Measurements from ENCODE around the gene PON2. TPM values are rescaled to one million over a fixed set of nuclear protein-coding genes. Genes with fewer than 3 reads are reported as not detected.

PON2 gene
- total and polyA plus RNA-seq, 2 of the 13 experiments (the other 11 are each of a cell fraction or from before 2014, with no cell fraction given): 202 to 217 TPM

- WGBS (ENCODE audit: low lambda C conversion rate): 2% methylated on average over 25 of the region's 68 CpGs
- FAIRE-seq: no peak
- peaks cover 23% of the 10 kb centered on the region for H3K79me2 ChIP-seq (ENCODE audit: insufficient read depth, low read length)
- BruUV-seq (replicated peaks): TSS peak; percentile 69
- H3K4me3 ChIP-seq (replicated peaks in 1 of 3; ENCODE audit: insufficient read depth in 1 of 3, low read depth in 2 of 3, low read length in 3 of 3): peak within 1 kb of the TSS; percentile 76 to 92 (median 91)
- DNase-seq (ENCODE audit: low spot score): peak; percentile 68
- no peaks in the 10 kb centered on the region for H3K9me3 ChIP-seq (ENCODE audit: low read length)
- CTCF ChIA-PET (ENCODE audit: low intra/inter-chr PET ratio, low total read pairs): interaction anchor here (2.7 kb wide), 1 partner anchor 82 kb away, joined by 28 read pairs; no protein-coding TSS in a partner anchor
- H4K20me1 ChIP-seq (ENCODE audit: insufficient read depth, low read length): no peaks in the 10 kb centered on the region
- H3K4me2 ChIP-seq (ENCODE audit: low read depth, low read length): peak within 1 kb of the TSS; percentile 91
- intact Hi-C loops (cut with micrococcal nuclease; ENCODE audit: unreplicated experiment): loop anchor here (1.0 to 2.0 kb wide), 2 partner anchors 44 to 81 kb away; no protein-coding TSS in a partner anchor
- H3K27ac ChIP-seq (ENCODE audit: extremely low read length, insufficient read depth, low read length): peak within 1 kb of the TSS; percentile 76
- peak; percentile 95 for ATAC-seq
- H3K4me1 ChIP-seq (ENCODE audit: insufficient read depth, low read length): peaks cover 32% of the 10 kb centered on the region
- peak within 1 kb of the TSS; percentile 85 for H3K9ac ChIP-seq (ENCODE audit: insufficient read depth, low read depth, low read length)
- H3K27me3 ChIP-seq (ENCODE audit: control insufficient read depth in 1 of 2, insufficient read depth in 2 of 2, low read length in 2 of 2): no peaks in the 10 kb centered on the region; a peak in 1 of 5 replicates
- in situ Hi-C loops (cut with HindIII; ENCODE audit: extremely low pct_ligation_motif_present, low pct_unique_long_range_greater_than_20kb): loop anchor here (5.0 kb wide), 1 partner anchor 81 kb away; no protein-coding TSS in a partner anchor
- no peaks in the 10 kb centered on the region; a peak in 1 of 5 replicates for H3K36me3 ChIP-seq (replicated peaks in 1 of 2; ENCODE audit: control insufficient read depth in 1 of 2, insufficient read depth in 2 of 2, low read length in 2 of 2)
- POLR2A ChIA-PET: interaction anchor here (0.9 to 3.6 kb wide), 17 partner anchors 10 to 95 kb away, joined by 3 to 39 read pairs (median 4); partner anchors contain the start of genes PON1 and PON2
- H2AFZ ChIP-seq (ENCODE audit: low read length): peak within 1 kb of the TSS; percentile 87
- TF ChIP-seq ZBTB46 (CRISPR knock-in tag; IDR thresholded peaks at IDR 0.05; ENCODE audit: borderline replicate concordance): no peak
- TF ChIP-seq SIN3B (IDR thresholded peaks at IDR 0.05; ENCODE audit: low read length): no peak
- TF ChIP-seq PBX3 (CRISPR knock-in tag; IDR thresholded peaks at IDR 0.05; ENCODE audit: borderline replicate concordance): peak; percentile 68; the same call in 1 of the 2 replicates
- TF ChIP-seq KDM4B (CRISPR knock-in tag; IDR thresholded peaks at IDR 0.05): no peak
- no peak for TF ChIP-seq GPN1 (CRISPR knock-in tag; IDR thresholded peaks at IDR 0.05; ENCODE audit: borderline replicate concordance)
- peak; percentile 79 for TF ChIP-seq ZNF605 (CRISPR knock-in tag; IDR thresholded peaks at IDR 0.05)
- TF ChIP-seq HINFP (CRISPR knock-in tag; IDR thresholded peaks at IDR 0.05; ENCODE audit: low read depth): 0 out of 2 replicates have a peak, but pooled peaks have one; percentile 1
- peak; percentile 33; the same call in 1 of the 3 replicates for TF ChIP-seq MXI1 (IDR thresholded peaks at IDR 0.05; ENCODE audit: borderline replicate concordance, low read depth, low read length)
- no peak for TF ChIP-seq ZNF766 (CRISPR knock-in tag; IDR thresholded peaks at IDR 0.05; ENCODE audit: borderline replicate concordance)
- TF ChIP-seq ZBTB34 (CRISPR knock-in tag; IDR thresholded peaks at IDR 0.05): no peak
- TF ChIP-seq ZBTB44 (CRISPR knock-in tag; IDR thresholded peaks at IDR 0.05): no peak
- no peak for TF ChIP-seq AGO1 (IDR thresholded peaks at IDR 0.05; ENCODE audit: low read depth, low read length, poor library complexity, severe bottlenecking)
- TF ChIP-seq PAF1 (CRISPR knock-in tag; IDR thresholded peaks at IDR 0.05): no peak
- TF ChIP-seq SMAD1 (CRISPR knock-in tag; IDR thresholded peaks at IDR 0.05; ENCODE audit: borderline replicate concordance, low read depth): 0 out of 2 replicates have a peak, but pooled peaks have one; percentile 23
These were observed 38.4 kb downstream of the PON2 start, which contains the start of gene PON3 for GRCh38 chr7:95396136-95397032. PON3 (minus strand) TSS chr7:95396375; CDS start chr7:95396350, 25 bp downstream.

All from HepG2 (cell line).